NCI-H1092 treated with DMSO at 0.1 percent for 48 hours (cell line): ENCODE results near the gene CACNA1G.

Source experiments
- DNase-seq: peaks from one replicate; lab custom pipeline; 2025; lab: John Stamatoyannopoulos, UW

Gene CACNA1G

DNA sequence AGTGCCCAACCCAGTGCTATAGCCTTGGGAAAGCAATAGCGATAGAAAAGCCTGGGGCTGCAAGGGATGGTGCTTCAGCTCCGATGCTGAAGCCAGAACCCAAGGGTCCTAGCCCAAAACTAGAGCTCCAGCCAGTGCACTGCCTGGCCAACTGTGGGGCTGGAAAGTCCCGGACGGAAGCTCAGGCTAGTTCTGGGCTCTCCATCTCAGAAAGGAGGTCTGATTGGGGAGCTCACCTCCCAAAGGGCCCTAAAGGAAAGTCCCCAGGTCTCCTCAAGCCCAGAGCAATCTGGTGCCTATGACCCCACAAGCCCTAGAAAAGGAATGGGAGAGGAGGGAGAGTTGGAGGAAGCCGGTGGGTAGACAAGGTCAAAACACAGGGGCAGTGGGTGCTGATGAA, 72.1 kb downstream of the CACNA1G start:
- no peak for DNase-seq

DNA sequence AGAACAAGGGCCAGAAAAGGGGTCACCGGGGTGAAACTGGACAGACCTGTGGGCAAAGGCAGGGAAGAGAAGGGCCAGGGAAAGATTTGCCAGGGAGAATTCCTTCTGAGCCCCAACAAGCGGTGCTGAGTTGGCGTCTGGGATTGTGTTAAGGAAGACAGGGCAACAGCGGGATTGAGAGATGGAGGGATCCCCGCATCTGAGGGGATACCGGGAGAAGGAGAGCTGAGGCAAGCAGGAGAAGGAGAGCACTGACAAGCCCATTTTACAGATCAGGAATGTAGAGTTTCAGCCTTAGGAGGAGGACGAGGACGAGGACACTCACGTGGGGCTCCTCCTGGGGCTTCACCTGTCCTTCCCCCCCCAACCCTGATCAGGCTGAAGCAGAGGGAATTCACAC, 73.2 kb downstream of the CACNA1G start:
- no peak for DNase-seq

DNA sequence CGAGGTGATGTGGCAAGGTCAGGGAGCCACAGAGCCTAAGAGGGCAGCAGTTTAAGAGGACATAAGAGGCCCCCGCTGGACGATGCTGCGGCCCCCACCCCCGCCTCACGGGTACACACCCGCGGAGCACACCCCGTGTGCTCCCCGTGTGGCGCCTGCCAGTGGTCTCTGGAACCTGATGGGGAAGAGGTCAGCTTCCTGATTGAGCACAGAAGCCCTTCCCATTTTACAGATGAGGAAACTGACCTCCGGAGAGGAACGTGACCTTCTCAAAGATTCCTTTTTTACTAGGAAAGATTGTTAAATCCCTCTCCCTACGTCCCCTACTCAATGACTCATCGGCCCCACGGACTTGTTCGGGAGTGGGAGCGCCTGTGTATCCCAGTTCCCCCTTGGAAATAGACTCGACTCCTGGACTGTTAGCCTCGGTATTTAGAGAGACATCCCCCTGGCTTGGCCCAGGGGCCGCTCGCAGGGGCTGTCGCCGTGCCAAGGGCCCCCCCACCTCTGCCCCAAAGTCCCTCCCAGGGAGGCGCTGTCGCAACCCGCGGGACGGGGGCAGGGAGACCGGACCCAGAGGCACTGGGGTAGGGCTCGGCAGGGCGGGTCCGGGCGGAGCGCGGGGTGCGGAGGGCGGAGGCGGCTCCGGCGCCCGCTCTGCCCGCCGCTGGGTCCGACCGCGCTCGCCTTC, 73.9 kb downstream of the CACNA1G start, which contains the start of gene ABCC3:
TSS of gene ABCC3 (plus strand) at position 658 of the 691 bp plus-strand sequence. CDS start 56 bp downstream, outside the sequence.
- no peak for DNase-seq

DNA sequence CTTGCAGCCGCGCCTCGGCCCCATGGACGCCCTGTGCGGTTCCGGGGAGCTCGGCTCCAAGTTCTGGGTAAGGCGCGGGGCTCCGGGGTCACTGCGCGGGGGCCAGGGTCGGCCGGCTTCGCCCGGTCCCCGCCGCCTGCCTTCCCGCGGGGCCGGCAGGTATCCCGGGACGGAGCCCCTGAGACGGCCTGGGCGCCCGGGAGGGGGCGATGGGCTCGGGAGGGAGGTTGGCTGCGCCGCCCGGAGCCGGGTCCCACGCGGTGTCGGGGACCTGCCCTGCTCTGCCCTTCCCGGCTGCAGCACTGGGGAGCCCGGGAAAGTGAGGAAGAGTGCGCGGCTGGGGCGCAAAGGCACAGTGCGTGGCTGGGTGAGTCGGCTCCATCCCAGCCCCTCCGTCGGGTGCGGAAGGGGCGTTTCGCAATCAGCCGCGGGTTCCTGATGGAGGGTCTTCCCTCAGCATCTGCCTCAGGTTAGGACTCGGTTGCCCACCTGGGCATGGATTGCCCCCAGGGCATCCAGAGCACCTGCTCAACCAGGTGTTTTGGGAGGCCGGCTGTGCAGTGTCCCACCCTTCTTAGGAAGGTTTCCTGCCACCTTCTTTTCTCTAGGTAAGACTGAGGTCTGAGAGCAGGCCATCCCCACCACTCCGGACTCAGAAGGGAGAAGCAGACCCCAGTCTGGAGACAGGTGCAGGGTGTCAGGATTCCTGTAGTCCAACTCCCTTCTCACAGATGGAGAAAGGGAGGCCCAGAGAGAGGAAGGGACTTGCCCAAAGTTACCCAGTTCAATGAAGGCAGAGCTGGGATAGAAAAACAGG, 74.6 kb downstream of the CACNA1G start:
- no peak for DNase-seq

DNA sequence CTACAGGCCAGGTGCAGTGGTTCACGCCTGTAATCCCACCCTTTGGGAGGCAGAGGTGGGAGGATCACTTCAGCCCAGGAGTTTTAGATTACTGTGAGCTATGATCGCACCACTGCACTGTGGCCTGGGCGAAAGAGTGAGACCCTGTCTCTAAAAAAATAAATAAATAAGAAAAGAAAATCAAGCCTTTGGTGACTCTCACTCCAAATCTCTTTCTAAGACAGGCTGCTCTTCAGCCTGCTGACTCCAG, 75.1 kb downstream of the CACNA1G start:
- no peak for DNase-seq

DNA sequence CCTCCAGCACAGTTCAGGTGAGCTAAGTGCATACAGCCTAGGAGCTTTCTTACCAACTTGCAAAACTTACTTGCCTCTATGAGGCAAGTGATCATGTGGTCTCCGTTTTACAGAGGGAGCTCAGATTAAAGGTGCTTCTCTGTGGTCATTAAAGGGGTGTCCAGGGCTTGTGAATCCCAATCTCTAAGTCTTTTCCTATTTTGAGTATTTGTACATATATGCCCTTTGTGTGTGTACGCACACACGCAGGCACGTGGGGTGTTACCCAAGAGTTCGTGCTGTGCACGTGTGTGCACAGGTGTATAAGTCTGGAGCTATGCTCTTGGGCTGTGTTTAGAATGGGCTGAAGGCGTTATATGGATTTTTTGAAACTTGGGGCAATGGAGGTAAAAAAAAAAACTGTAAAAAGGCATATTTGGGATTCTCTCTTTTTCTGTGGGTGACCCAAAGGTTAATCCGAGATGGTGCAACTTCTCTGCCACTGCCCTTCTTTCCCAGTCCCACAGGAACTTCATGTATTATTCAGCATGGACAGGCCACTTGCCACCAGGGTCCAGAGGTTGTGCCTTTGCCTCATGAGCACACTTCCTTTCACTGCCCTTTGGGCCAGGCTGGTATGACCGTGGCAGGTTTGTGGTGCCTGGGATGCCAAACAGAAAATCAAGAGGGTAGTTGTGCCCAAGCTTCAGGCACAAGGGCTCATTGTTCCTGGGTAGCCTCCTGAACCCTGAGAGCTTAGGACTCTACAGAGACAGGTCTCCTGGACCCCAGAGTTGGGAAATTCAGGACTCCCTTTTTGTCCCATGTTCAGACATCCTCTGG, 75.7 kb downstream of the CACNA1G start:
- DNase-seq, result no peak

DNA sequence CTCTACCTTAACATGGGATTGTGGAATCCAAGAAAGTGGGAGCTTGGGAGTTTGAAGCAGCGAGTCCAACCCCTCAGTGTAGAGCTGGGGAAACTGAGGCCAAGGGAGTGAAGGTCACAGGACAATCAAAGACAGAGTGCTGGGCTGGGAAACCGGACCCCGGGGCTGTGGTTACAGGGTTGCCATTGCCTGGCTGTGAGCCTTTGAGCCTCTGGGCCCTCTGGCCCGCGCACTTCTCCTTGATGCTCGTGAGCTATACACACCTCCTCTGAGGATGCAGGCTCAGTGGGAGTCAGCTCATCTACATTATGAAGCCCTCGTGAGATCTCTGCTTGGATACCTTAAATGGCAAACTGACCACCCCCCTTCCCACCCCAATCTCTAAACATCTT, 76.3 kb downstream of the CACNA1G start:
- DNase-seq, result no peak

DNA sequence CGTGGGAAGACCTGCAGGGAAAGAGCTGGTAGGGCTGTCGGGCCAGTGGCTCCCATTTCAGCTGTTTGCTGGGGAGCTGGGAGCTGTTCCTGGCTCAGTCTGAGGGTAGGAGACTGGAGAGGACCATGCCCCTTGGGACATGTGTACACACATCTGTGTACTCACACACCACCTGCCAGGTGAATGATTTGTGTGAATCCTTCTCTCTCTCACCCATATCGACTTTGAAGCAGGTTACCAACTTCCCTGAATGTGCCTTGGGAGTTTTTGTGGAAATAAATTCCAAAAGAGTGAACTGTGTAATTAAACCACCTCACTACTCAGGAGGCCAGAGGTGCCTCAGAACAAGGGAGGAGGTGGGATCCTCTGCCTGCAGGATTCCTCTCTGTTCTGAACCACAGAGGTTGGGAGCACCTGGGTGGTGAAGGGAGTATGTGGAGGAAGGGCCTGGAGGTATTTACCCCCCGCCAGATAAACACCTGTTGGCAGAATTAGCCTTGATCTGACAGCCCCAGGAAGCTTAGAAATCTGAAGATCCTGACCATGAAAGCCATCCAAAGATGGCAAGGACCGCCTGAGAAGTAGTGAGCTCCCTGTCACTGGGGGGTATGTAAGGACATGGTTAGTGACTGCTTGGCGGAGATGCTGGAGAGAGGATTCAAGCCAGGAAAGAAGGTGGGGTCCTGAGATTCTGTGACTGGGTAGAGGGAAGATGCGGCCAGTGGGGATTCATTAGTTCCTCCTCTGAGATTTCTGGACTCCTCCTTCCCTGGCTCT, 77.5 kb downstream of the CACNA1G start:
- DNase-seq, result no peak

DNA sequence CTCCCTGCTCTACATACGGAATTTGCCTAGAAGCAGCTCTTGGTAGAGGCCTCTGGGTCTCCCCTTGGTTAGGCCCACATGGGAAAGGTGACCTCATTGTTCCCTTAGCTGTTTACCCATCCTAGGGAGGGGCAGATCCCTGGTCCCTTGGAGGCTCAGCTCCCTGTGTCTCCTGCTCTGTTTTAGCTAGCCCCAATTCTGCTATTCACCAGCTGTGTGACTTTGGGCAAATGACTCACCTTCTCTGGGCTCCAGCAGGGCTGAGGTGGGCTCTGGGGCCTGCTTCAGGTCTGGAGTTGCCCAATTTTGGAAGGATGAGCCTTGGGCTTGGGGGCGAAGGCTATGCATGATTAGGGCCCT, 78.1 kb downstream of the CACNA1G start:
- DNase-seq, result no peak

DNA sequence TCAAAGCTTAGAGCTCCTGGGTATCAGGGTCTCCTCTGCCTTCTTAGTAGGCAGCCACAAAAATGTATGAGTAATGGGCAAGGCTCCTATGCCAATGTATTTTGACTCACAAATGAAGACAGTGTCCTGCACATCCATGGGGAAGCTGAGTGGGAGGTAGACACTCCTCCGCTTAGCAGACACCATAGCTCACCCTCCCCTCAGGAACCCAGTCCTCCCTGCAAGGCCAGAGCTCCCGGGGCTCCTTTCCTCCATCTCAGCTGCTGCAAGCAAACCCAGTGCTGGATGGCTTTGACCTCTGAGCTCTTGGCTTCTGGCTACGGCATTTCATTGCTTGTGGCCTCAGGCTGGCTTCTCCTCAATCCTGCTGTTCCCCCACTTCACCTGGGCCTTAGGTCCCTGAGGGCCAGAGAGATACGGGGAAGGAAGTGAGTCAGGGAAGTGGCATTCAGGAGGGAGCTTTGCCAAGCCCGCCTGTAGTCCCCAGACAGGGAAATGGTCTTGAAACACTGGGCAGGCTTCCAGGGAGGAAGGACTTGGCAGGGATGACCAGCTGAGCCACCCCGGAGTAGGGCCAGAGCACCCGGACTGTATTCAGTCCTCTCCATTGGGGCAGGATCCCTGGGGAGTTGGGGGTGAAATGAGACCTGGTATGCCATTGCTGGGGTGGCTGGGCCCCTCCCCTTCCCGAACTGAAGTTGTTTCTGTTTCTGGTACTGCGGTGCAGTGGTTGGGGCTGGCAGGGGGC, 78.6 kb downstream of the CACNA1G start:
- peak; percentile 79 for DNase-seq

DNA sequence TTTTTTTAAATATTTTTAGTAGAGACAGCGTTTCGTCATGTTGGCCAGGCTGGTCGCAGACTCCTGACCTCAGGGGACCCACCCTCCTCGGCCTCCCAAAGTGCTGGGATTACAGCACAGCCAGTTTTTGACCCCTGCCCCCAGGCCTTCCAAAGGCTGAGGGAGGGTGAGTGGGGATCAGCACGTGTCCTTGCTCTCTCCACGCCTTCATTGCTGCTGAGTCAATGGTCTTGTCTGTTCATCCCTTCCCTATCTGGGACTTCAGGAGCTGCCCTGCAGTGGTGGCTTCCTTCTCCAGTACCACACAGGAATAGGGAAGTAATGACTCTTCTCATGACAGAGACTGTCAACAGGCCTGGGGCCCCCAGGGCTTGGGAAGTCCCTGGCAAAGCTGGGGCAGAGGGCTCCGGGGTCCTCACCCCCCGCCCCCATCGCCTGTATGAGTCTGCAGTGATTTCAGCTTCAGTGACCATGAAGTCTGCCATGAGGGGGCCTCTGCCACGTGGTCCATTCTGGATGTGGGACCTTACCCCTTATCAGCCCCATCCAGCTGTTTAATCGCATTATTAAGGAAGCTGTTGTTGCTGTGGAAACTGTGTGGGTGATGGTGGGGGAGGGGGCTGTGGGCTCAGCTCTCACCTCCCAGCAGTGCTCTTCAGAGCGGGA, 80.3 kb downstream of the CACNA1G start:
- no peak for DNase-seq

DNA sequence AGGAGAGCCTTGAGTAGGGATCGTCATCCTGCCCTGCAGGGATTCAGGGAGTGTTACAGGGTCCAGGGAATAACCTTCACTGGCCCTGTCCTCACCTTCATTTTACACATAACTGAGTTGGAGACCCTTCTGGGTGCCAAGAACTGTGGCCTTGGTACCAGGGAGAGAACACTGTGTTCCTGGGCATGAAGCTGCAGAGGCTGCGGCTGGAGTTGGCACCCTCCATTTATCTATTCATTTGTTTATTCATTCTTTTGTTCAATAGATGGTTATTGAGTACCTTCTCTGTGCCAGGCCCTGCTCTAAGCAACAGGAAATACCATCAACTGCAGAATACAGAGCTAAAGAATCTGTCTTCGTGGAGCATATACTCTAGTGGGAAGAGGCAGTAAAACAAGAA, 80.8 kb downstream of the CACNA1G start:
- no peak for DNase-seq

DNA sequence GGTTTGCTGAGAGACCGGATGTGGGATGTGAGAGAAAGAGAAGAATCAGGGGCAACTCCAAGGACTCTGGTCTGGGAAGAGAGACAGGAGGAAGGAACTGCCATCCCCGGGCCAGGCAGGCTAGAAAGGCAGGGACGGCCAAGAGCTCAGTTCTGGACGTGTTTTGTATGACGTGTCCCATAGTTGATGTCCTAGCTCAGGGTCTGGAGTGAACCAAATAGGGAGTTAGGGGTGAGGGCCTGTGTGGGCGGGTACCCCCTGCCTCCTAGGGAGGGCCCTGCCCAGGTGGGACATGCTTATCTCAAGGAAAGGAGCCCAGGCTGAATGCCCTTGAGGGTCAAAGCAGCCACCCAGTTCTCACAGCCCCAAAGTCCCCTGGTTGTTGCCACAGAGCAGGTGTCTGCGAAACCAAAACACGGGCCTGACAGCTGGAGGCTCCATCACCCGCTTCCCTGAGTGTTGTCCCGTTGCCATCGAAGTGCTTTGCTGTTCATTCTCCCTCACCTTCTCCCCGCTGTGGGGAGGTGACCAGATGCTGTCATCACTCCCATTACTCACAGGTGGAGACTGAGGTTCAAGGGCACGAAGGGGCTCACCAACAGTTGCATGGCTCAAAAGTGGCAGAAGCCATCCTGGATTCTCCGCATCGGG, 81.7 kb downstream of the CACNA1G start:
- DNase-seq, result no peak

DNA sequence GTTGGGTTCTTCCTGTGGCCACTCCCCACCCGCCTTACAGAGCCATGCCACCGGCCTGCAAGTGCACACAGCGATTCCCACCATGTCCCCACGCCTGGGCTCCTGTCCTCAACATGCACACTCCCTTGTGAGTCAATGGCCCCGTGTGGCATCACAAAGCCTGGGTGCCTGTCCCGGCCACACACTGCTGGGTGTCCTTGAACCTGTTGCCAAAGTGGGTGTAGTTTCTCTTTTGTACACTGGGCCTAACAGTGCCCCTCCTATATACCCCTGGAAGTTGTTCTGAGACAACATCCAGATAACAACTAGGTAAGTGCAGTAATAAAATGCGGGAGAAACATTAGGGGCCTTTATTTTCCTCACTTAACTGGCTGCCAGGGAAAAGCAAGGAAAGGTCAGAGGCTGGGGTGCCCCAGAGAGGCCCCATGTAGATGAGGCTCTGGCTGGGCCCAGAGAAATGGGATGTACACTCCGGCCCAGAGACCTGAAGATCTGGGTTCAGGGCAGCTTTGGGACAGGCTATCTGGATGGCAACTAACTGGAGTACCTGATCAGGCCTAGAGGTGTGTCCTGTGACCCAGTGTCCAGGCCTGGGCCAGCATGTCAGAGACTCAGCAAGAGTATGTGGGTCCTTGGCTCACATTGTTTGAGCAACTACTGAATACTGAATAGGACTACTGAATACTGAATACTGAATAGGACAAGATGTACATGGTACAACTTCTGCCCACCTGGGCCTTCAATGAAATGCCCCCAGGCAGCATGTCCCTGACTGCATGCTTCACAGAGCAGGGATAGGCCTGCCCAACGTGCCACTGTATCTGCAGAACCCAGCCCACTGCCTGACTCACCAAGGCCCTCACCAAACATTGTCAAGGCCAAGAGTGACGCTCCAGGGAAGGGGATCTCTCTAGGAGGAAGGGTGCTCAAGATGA, 82.5 kb downstream of the CACNA1G start:
- DNase-seq, result no peak

DNA sequence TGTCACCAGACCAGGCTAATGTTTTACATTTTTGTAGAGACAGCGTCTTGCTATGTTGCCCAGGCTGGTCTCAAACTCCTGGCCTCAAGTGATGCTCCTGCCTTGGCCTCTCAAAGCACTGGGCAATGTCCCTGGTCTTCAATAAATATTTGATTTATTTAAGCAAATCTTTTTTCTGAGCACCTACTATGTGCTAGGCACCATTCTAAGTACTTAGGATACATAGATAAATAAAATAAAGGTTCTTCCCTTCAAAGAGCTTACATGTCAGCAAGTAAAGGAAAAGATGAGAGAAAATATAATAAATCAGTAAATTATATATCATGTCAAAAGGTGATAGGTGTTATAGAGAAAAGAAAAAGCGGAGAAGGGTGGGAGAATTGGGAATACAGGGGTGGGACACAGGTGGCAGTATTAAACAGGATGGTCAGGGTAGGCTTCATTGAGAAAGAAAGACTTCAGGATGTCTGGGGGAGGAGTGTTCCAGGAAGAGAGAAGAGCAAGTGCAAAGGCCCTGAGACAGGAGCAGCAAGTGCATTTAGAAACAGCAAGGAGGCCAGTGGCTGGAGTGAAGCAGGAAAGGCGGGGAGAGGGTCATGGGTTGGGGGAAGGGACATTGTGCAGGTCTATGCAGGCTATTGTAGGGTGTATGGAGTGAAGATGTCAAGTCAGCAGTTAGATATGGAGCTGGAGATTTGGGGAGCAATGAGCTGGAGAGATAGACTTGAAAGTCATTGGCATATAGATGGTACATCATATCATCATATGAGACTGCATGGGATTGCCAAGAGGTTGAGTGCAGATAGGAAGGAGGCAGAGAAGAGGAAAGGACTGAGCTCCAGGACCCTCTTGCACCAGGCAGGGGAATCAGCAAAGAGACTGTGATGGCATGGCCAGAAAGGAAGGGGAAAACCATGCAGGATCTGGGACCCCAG, 85.5 kb downstream of the CACNA1G start:
- DNase-seq, result no peak

DNA sequence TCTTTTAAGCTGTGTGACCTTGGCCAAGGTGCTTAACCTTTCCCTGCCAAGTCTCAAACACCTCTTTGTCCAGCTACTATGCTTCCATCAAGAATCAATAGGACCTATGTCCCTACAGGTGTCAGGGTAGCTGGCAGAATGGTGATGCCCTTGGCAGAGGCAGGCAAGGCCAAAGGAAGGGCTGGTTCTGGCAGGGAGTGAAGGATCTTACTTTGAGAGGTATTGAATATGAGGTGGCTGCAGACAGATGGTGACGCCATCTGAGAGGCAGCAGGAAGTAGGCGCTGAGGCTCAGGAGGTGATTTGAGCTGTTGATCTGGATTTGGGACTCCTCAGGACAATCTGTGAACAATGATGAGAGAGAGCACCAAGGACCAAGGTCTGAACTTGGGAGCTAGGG, 86.7 kb downstream of the CACNA1G start:
- no peak for DNase-seq

DNA sequence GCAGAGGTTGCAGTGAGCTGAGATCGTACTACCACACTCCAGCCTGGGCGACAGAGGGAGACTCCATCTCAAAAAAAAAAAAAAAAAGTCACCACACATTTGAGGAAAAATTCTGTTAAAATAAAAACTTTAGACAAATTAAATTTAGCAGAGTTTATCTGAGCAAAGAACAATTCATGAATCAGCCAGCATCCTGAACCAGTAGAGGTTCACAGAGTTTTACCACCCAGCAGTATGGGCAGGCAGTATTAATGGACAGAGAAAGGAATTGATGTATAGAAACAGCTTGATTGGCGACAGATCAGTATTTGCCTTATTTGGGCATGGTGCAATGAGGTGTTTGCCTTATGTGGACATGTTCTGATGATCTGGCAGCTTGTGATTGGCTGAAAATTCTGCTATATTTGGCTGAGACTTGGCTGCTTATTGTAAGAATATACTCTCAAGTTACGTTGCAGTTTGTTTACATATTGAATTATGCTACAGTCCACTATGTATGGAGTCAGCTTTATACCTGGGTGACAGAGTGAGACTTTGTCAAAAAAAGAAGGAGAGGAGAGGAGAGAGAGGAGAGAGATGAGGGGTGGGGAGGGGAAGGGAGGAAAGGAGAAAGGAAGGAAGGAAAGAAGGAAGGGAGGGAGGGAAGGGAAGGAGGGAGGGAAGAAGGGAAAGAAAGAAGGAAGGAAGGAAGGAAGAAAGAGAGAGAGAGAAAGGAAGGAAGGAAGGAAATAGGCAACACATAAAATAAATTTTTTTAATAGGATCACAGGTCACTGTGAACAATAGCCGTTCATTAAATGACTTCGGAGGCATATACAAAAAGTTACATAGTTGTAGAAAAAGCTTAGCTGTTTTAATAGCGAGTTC, 88.8 kb downstream of the CACNA1G start:
- no peak for DNase-seq
